NOMO-1 treated with dmso at 0.1 percent for 144 hours (cell line): ENCODE measurements around the gene LAPTM5.
A peak's percentile ranks its signal among the peaks of the same experiment; 100 is the strongest.

Experiments used
- DNase-seq: peaks from one replicate; lab custom pipeline; 2025; ENCODE audit not compliant: unreplicated experiment; lab: John Stamatoyannopoulos, UW

LAPTM5 gene

GRCh38 chr1:30756545-30757351 is 826 bp downstream of the LAPTM5 start:
- DNase-seq: peak; percentile 100

- no peak for DNase-seq
Measured at GRCh38 chr1:30756206-30756544, 1.4 kb downstream of the LAPTM5 start.

GRCh38 chr1:30755746-30756145 is 1.8 kb downstream of the LAPTM5 start:
- no peak for DNase-seq

GRCh38 chr1:30755334-30755733 is 2.2 kb downstream of the LAPTM5 start:
- no peak for DNase-seq

GRCh38 chr1:30754684-30755171 is 2.8 kb downstream of the LAPTM5 start:
- peak; percentile 18 for DNase-seq

GRCh38 chr1:30753660-30754123 is 3.9 kb downstream of the LAPTM5 start:
- peak; percentile 80 for DNase-seq

GRCh38 chr1:30753118-30753517 is 4.5 kb downstream of the LAPTM5 start:
- no peak for DNase-seq

GRCh38 chr1:30752651-30752908 is 5.0 kb downstream of the LAPTM5 start:
- no peak for DNase-seq

- DNase-seq: no peak
Measured at GRCh38 chr1:30751830-30752650, 5.5 kb downstream of the LAPTM5 start.

- no peak for DNase-seq
Measured at GRCh38 chr1:30750731-30751291, 6.8 kb downstream of the LAPTM5 start.

- peak; percentile 31 for DNase-seq
Measured at GRCh38 chr1:30749691-30750583, 7.6 kb downstream of the LAPTM5 start.

GRCh38 chr1:30748699-30749401 is 8.7 kb downstream of the LAPTM5 start:
- no peak for DNase-seq

GRCh38 chr1:30748098-30748698 is 9.4 kb downstream of the LAPTM5 start:
- DNase-seq: peak; percentile 70

- DNase-seq: no peak
Measured at GRCh38 chr1:30747033-30748008, 10.3 kb downstream of the LAPTM5 start.

- DNase-seq: no peak
Measured at GRCh38 chr1:30746212-30747032, 11.2 kb downstream of the LAPTM5 start.

GRCh38 chr1:30745834-30746208 is 11.8 kb downstream of the LAPTM5 start:
- no peak for DNase-seq

- no peak for DNase-seq
Measured at GRCh38 chr1:30745156-30745833, 12.3 kb downstream of the LAPTM5 start.
